ENCODE results near the gene TOB1.

DNA sequence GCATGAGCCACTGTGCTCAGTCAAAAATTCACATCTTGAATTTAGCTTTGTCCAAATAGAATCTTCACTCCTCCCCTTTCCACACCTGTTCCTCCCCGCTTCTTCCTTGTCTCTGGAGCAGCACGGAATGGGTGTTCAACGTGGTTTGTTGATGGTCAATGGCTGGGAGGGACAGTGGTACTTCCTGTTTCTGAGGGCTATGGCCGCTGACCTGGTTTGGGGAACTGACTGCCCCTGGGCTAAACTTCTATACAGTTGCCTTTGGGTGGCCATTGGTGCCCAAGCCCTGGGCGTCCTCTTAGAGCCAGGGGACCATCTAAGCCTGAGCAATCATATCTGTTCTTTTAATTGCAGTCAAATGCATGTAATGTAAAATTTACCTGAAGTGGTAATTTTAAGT lies 49.9 kb downstream of the TOB1 start:
- no peak for TF ChIP-seq POLR2A (IDR thresholded peaks at IDR 0.05)
- TF ChIP-seq, protein P1, sequence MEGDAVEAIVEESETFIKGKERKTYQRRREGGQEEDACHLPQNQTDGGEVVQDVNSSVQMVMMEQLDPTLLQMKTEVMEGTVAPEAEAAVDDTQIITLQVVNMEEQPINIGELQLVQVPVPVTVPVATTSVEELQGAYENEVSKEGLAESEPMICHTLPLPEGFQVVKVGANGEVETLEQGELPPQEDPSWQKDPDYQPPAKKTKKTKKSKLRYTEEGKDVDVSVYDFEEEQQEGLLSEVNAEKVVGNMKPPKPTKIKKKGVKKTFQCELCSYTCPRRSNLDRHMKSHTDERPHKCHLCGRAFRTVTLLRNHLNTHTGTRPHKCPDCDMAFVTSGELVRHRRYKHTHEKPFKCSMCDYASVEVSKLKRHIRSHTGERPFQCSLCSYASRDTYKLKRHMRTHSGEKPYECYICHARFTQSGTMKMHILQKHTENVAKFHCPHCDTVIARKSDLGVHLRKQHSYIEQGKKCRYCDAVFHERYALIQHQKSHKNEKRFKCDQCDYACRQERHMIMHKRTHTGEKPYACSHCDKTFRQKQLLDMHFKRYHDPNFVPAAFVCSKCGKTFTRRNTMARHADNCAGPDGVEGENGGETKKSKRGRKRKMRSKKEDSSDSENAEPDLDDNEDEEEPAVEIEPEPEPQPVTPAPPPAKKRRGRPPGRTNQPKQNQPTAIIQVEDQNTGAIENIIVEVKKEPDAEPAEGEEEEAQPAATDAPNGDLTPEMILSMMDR (IDR thresholded peaks at IDR 0.05 in 8 of 11, conservative IDR thresholded peaks at IDR 0.05 in 3 of 11) = no peak
- no peak for TF ChIP-seq POLR2AphosphoS5 (IDR thresholded peaks at IDR 0.05)

All from spleen (tissue), 7 donors.